Liver (tissue), 9 donors: Measurements from ENCODE around the gene KIF18B. TPM values are rescaled to one million over a fixed set of nuclear protein-coding genes. Genes with fewer than 3 reads are reported as not detected.

ENCODE experiments used
- DNase-seq: peaks from one replicate; pipeline ENCODE4 v3.0.0-alpha.2; 2017; ENCODE audit warnings: low spot score
- H3K27ac ChIP-seq, 2 donors: one replicate each; pipeline ENCODE4 v1.7.0; 2013; ENCODE audit warnings: inconsistent platforms in 2 of 2, low read length in 2 of 2, control low read depth in 1 of 2, low read depth in 1 of 2, mild to moderate bottlenecking in 1 of 2
- H3K27me3 ChIP-seq, 4 donors: one replicate each; pipeline versions ENCODE4 v1.6.1 to v1.7.0; 2013; ENCODE audit warnings: low read length in 3 of 4, inconsistent platforms in 1 of 4, mild to moderate bottlenecking in 1 of 4, moderate library complexity in 1 of 4; ENCODE audit not compliant: control insufficient read depth in 4 of 4, insufficient read depth in 4 of 4
- H3K36me3 ChIP-seq, 4 donors: one replicate each; pipeline versions ENCODE4 v1.6.1 to v1.7.0; 2013; ENCODE audit warnings: low read length in 3 of 4, mild to moderate bottlenecking in 3 of 4, low read depth in 1 of 4, moderate library complexity in 1 of 4; ENCODE audit not compliant: control insufficient read depth in 4 of 4, insufficient read depth in 3 of 4
- H3K4me1 ChIP-seq, 4 donors: one replicate each; pipeline versions ENCODE4 v1.6.1 to v1.7.0; 2013; ENCODE audit warnings: low read length in 3 of 4, mild to moderate bottlenecking in 3 of 4, moderate library complexity in 1 of 4; ENCODE audit not compliant: control insufficient read depth in 4 of 4, insufficient read depth in 4 of 4
- H3K4me3 ChIP-seq, 3 donors: one replicate each; pipeline versions ENCODE4 v1.6.1 to v1.7.0; 2013; ENCODE audit warnings: low read length in 3 of 3, control low read depth in 1 of 3, low read depth in 1 of 3, mild to moderate bottlenecking in 1 of 3
- H3K9ac ChIP-seq, 2 donors: one replicate each; pipeline ENCODE4 v1.7.0; 2013; ENCODE audit warnings: low read length in 2 of 2, mild to moderate bottlenecking in 2 of 2, moderate library complexity in 2 of 2, control low read depth in 1 of 2, low read depth in 1 of 2
- H3K9me3 ChIP-seq, 4 donors: one replicate each; pipeline versions ENCODE4 v1.6.1 to v1.7.0; 2013; ENCODE audit warnings: low read length in 3 of 4; ENCODE audit not compliant: control insufficient read depth in 4 of 4
- ATF3 ChIP-seq: IDR thresholded peaks from 2 replicates; pipeline ENCODE4 v1.6.1; 2016; ENCODE audit warnings: antibody characterized with exemption
- CTCF ChIP-seq: fragments of 150-350 bp; IDR thresholded peaks from 2 replicates; pipeline ENCODE4 v1.5.1; 2017; ENCODE audit warnings: improper control_type of control experiment, low read depth, low read length; ENCODE audit not compliant: missing input control
- EGR1 ChIP-seq, 2 donors: IDR thresholded peaks; 2 replicates each; pipeline ENCODE4 v1.6.1; 2016 to 2018; ENCODE audit warnings: antibody characterized with exemption in 2 of 2, low read depth in 2 of 2
- FOXA1 ChIP-seq: IDR thresholded peaks from 2 replicates; pipeline ENCODE4 v1.6.1; 2016; ENCODE audit warnings: antibody characterized with exemption
- FOXA2 ChIP-seq: IDR thresholded peaks from 2 replicates; pipeline ENCODE4 v1.6.1; 2016; ENCODE audit warnings: antibody characterized with exemption
- GABPA ChIP-seq, 2 donors: IDR thresholded peaks in 1 of 2; conservative IDR thresholded peaks in 1 of 2; 2 replicates each; pipeline ENCODE4 v1.6.1; 2016; ENCODE audit warnings: antibody characterized with exemption in 2 of 2, mild to moderate bottlenecking in 1 of 2, moderate library complexity in 1 of 2
- HNF4A ChIP-seq, 2 donors: conservative IDR thresholded peaks; 2 replicates each; pipeline ENCODE4 v1.6.1; 2016; ENCODE audit warnings: antibody characterized with exemption in 2 of 2, mild to moderate bottlenecking in 2 of 2
- JUND ChIP-seq, 2 donors: IDR thresholded peaks; 2 replicates each; pipeline ENCODE4 v1.6.1; 2016; ENCODE audit warnings: antibody characterized with exemption in 2 of 2
- MAX ChIP-seq: IDR thresholded peaks from 2 replicates; pipeline ENCODE4 v1.6.1; 2016; ENCODE audit warnings: antibody characterized with exemption
- NR2F2 ChIP-seq: IDR thresholded peaks from 2 replicates; pipeline ENCODE4 v1.6.1; 2016; ENCODE audit warnings: antibody characterized with exemption
- RAD21 ChIP-seq, 2 donors: IDR thresholded peaks; 2 replicates each; pipeline ENCODE4 v1.6.1; 2016; ENCODE audit warnings: antibody characterized with exemption in 2 of 2, mild to moderate bottlenecking in 2 of 2
- REST ChIP-seq: IDR thresholded peaks from 2 replicates; pipeline ENCODE4 v1.6.1; 2016; ENCODE audit warnings: antibody characterized with exemption, mild to moderate bottlenecking
- RXRA ChIP-seq, 2 donors: IDR thresholded peaks; 2 replicates each; pipeline ENCODE4 v1.6.1; 2017 to 2018; ENCODE audit warnings: antibody characterized with exemption in 2 of 2, mild to moderate bottlenecking in 1 of 2
- SP1 ChIP-seq: IDR thresholded peaks from 2 replicates; pipeline ENCODE4 v1.6.1; 2018; ENCODE audit warnings: antibody characterized with exemption, mild to moderate bottlenecking
- TAF1 ChIP-seq: conservative IDR thresholded peaks from 2 replicates; pipeline ENCODE4 v1.6.1; 2016; ENCODE audit warnings: antibody characterized with exemption, mild to moderate bottlenecking
- YY1 ChIP-seq: IDR thresholded peaks from 2 replicates; pipeline ENCODE4 v1.6.1; 2016; ENCODE audit warnings: antibody characterized with exemption, mild to moderate bottlenecking
- ZBTB33 ChIP-seq: IDR thresholded peaks from 2 replicates; pipeline ENCODE4 v1.6.1; 2016; ENCODE audit warnings: antibody characterized with exemption
- WGBS: extraction: QIAGEN DNeasy Blood & Tissue Kit; methylation state at CpG from one replicate; pipeline ENCODE4 v1.1.7; 2013; 5-methylcytosine and 5-hydroxymethylcytosine counted together
- polyA plus RNA-seq, 2 donors: library from polyadenylated mRNA; stranded (reverse) in 1 of 2; unstranded in 1 of 2; fragments of 200-250 nt in 1 of 2; fragments of >200 nt in 1 of 2; fragmentation: Nextera tagmentation in 1 of 2; extraction: Ambion mirVana in 1 of 2; gene quantifications; one replicate each; pipeline versions ENCODE4 v1.2.1 to v1.2.3, GENCODE V29; 2013 to 2015
- total RNA-seq, 2 donors: library from RNA; depleted of rRNA; stranded (reverse); fragments of >200 nt; gene quantifications; one replicate each; pipeline ENCODE4 v1.2.3, GENCODE V29; 2014
- donor health status: healthy.
- donor health status: healthy.
- donor health status: healthy.
- donor health status: healthy.
- donor health status: healthy.

Gene KIF18B
- total and polyA plus RNA-seq, 4 donors: under 0.01 to 11.9 (median 0.48) TPM

GRCh38 chr17:44961921-44962350, 14.4 kb upstream of the KIF18B start:
- no peak overlapping the region for H3K27ac ChIP-seq
- TF ChIP-seq NR2F2 (no peak), GABPA (IDR thresholded peaks at IDR 0.05 in 1 of 2, conservative IDR thresholded peaks at IDR 0.05 in 1 of 2) (no peak), JUND (IDR thresholded peaks at IDR 0.05) (no peak), ZBTB33 (no peak)
- H3K9me3 ChIP-seq: no peaks in the 10 kb centered on the region
- H3K4me3 ChIP-seq: no peak overlapping the region
- peaks cover 0 to 15% (median 5%) of the 10 kb centered on the region in 4 donors for H3K27me3 ChIP-seq
- WGBS: 77% methylated on average over 7 of the region's 7 CpGs
- no peak for DNase-seq
- H3K36me3 ChIP-seq: no peaks in the 10 kb centered on the region
- no peak overlapping the region for H3K9ac ChIP-seq
- peaks cover 0 to 5% (median 3%) of the 10 kb centered on the region in 4 donors for H3K4me1 ChIP-seq

DNA sequence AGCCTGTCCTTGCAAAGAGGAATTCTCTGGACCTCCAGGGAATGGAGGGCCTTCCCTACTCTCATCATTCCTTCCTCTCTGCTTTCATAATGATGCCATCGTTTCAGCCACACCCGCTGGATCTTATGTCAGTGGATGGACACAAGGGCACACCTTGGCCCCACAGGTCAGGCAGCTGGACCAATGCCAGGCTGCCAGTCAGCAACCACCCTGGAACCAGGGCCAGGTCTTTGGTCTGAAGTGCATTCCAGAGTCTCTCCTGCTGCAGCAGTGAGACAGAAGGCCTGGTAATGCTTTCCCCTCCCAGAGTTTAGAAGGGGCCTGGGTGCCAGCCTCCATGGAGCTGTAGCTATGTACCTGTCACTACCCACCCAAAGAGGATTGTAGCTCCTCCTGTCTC, 13.1 kb upstream of the KIF18B start:
- Histone ChIP-seq H3K27ac (no peak overlapping the region), H3K9ac (no peak overlapping the region), H3K9me3 (no peaks in the 10 kb centered on the region), H3K4me1 (peaks cover 0 to 4% (median 2%) of the 10 kb centered on the region in 4 donors), H3K27me3 (peaks cover 0 to 6% (median 2%) of the 10 kb centered on the region in 4 donors), H3K36me3 (no peaks in the 10 kb centered on the region), H3K4me3 (no peak overlapping the region)
- 74% methylated on average over 2 of the region's 2 CpGs for WGBS
- DNase-seq: no peak
- TF ChIP-seq RXRA (IDR thresholded peaks at IDR 0.05): no peak
- TF ChIP-seq TAF1: no peak
- no peak for TF ChIP-seq HNF4A (conservative IDR thresholded peaks at IDR 0.05)
- TF ChIP-seq FOXA2: no peak
- no peak for TF ChIP-seq ATF3
- TF ChIP-seq SP1: no peak
- no peak for TF ChIP-seq FOXA1
- TF ChIP-seq GABPA (IDR thresholded peaks at IDR 0.05 in 1 of 2, conservative IDR thresholded peaks at IDR 0.05 in 1 of 2): no peak
- no peak for TF ChIP-seq NR2F2

DNA sequence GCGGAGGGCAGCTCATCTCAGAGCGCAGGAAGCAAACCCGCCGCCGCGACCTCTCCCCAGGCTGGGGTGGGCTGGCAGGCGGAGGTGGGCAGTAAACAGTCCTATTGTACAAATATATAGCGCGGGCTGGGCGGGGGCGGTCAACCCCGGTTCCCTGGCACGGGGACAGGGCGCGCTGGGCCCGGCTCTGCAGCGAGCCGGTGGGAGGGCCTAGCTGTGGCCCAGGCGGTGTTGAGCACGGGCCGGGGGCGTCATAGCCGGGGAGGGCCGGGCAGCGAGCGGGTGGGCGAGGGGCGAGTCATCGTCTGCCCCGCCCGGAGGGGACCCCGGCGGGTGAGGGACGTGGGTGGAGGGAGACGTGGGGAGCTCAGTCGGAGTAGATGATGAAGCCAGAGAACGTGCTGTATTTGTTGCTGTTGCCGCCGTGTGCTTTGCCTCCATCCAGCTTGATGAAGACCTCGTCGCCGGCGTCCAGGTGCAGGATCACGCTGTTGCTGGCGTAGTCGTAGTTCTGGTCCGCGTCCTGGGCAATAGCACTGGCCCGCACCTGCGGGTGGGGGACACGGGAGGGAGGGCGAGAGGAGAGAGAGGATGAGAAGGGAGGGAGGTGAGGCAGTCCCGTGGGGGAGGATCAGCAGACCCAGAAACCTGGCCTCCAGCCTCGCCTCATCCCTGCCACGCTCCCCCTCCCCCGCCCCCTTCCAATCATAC, 12.4 kb upstream of the KIF18B start:
- no peak for DNase-seq
- Histone ChIP-seq H3K4me1 (peaks cover 0 to 4% (median 2%) of the 10 kb centered on the region in 4 donors), H3K36me3 (no peaks in the 10 kb centered on the region), H3K27ac (no peak overlapping the region), H3K27me3 (peaks cover 0 to 4% (median 1%) of the 10 kb centered on the region in 4 donors), H3K9ac (no peak overlapping the region), H3K9me3 (no peaks in the 10 kb centered on the region), H3K4me3 (no peak overlapping the region)
- no peak for TF ChIP-seq TAF1
- no peak for TF ChIP-seq EGR1 (IDR thresholded peaks at IDR 0.05; ENCODE audit: low read depth in 2 of 2)
- TF ChIP-seq MAX: no peak
- TF ChIP-seq SP1: no peak
- no peak for TF ChIP-seq YY1
- TF ChIP-seq RXRA (IDR thresholded peaks at IDR 0.05): no peak
- TF ChIP-seq FOXA1: no peak
- no peak for TF ChIP-seq JUND (IDR thresholded peaks at IDR 0.05)
- TF ChIP-seq REST: no peak
- no peak for TF ChIP-seq NR2F2
- TF ChIP-seq FOXA2: no peak
- no peak for TF ChIP-seq RAD21 (IDR thresholded peaks at IDR 0.05)
- no peak for TF ChIP-seq ATF3
- no peak for TF ChIP-seq CTCF
- 25% methylated on average over 56 of the region's 56 CpGs for WGBS
